ENCODE measurements around the gene MYO9A. TPM values are rescaled to one million over a fixed set of nuclear protein-coding genes. Genes with fewer than 3 reads are reported as not detected.
A peak's percentile ranks its signal among the peaks of the same experiment; 100 is the strongest.

MYO9A gene
- total and polyA plus RNA-seq, 2 experiments from 2014 or later, result 22.8 to 32.0 TPM

- Histone ChIP-seq H3K27me3 (no peaks in the 10 kb centered on the region), H3K4me3 (no peak overlapping the region), H3K36me3 (no peaks in the 10 kb centered on the region), H3K9me3 (ENCODE audit: low read depth) (no peaks in the 10 kb centered on the region), H3K4me1 (ENCODE audit: low read depth) (peaks cover 25% of the 10 kb centered on the region), H3K27ac (no peak overlapping the region)
- no peak for DNase-seq (ENCODE audit: low read depth in 1 of 2, low spot score in 1 of 2)
- no peak for TF ChIP-seq CTCF (IDR thresholded peaks at IDR 0.05; ENCODE audit: low read depth, low read length)
Measured at GRCh38 chr15:72146221-72146620, 28.3 kb upstream of the MYO9A start.

- DNase-seq (ENCODE audit: low read depth in 1 of 2, low spot score in 1 of 2), result peak; percentile 4 to 44
- Histone ChIP-seq H3K9me3 (ENCODE audit: low read depth) (no peaks in the 10 kb centered on the region), H3K36me3 (no peaks in the 10 kb centered on the region), H3K4me1 (ENCODE audit: low read depth) (peaks cover 46% of the 10 kb centered on the region), H3K4me3 (peak overlapping the region; percentile 7), H3K27ac (peak overlapping the region; percentile 94), H3K27me3 (no peaks in the 10 kb centered on the region)
- no peak for TF ChIP-seq CTCF (IDR thresholded peaks at IDR 0.05; ENCODE audit: low read depth, low read length)
Measured at GRCh38 chr15:72141171-72142084, 23.5 kb upstream of the MYO9A start.

DNA sequence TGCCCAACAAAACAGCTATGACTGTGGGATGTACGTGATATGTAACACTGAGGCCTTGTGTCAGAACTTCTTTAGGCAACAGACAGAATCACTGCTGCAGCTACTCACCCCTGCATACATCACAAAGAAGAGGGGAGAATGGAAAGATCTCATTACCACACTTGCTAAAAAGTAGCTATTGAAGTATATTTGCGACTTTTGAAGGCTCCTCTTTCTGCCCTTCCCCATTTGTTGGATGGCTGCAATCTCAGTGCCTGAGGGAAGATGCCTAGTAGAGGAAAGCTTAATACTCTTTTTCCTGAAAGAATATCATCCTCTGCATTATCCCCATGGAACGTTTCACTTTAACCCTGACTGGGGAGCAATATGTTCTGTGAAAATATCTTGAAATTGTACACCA lies 22.1 kb upstream of the MYO9A start:
- no peak for TF ChIP-seq CTCF (IDR thresholded peaks at IDR 0.05; ENCODE audit: low read depth, low read length)
- peak overlapping the region; percentile 94 for H3K27ac ChIP-seq
- DNase-seq (ENCODE audit: low read depth in 1 of 2, low spot score in 1 of 2), result no peak
- H3K4me3 ChIP-seq, result no peak overlapping the region
- H3K36me3 ChIP-seq, result no peaks in the 10 kb centered on the region
- H3K4me1 ChIP-seq (ENCODE audit: low read depth), result peaks cover 42% of the 10 kb centered on the region
- no peaks in the 10 kb centered on the region for H3K9me3 ChIP-seq (ENCODE audit: low read depth)
- no peaks in the 10 kb centered on the region for H3K27me3 ChIP-seq

GRCh38 chr15:72139667-72140066 lies 21.7 kb upstream of the MYO9A start:
- Histone ChIP-seq H3K27me3 (no peaks in the 10 kb centered on the region), H3K4me1 (ENCODE audit: low read depth) (peaks cover 40% of the 10 kb centered on the region), H3K27ac (peak overlapping the region; percentile 94), H3K36me3 (no peaks in the 10 kb centered on the region), H3K9me3 (ENCODE audit: low read depth) (no peaks in the 10 kb centered on the region), H3K4me3 (no peak overlapping the region)
- no peak for TF ChIP-seq CTCF (IDR thresholded peaks at IDR 0.05; ENCODE audit: low read depth, low read length)
- no peak for DNase-seq (ENCODE audit: low read depth in 1 of 2, low spot score in 1 of 2)

DNA sequence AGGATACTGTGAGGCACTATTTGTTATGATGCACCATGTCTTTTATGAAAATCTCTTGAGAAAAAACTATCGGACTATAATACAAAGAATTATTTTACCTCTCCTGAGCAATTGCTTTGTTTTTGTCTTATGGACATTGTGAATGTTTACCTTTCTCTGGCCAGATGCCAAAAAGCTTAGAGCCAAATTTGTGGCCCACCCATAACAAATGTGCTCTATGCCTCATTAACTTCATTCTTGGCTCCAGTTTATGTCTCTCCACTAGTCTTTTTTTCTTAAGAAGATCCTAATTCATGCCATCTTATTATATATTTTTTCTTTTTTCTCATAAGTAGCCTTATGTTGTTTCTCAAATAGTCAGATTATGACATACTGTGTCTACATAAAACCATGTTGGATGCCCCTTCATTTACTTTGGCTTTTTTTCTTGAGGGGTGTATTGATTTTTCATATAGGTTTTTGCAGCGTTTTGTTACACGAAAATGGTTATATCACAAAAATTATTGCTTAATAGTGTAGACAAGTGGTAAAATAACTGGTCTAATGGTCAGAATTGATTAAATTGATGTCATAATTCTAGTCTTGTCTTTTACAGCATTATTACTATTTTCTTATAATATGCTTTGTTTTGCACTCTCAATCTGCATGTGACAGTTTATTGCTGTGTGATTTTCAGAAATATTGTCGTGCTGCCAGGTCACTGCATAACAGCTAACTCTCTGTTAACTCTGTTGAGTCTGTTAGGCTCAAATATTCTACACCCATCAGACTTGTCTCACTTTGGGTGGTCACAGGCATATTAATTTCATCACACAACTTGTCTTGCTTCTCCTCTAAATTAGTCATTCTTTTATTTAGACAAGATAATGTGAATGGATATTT lies 18.5 kb upstream of the MYO9A start:
- H3K27me3 ChIP-seq, result no peaks in the 10 kb centered on the region
- H3K27ac ChIP-seq, result no peak overlapping the region
- no peaks in the 10 kb centered on the region for H3K36me3 ChIP-seq
- no peak overlapping the region for H3K4me3 ChIP-seq
- no peak for DNase-seq (ENCODE audit: low read depth in 1 of 2, low spot score in 1 of 2)
- peaks cover 28% of the 10 kb centered on the region for H3K4me1 ChIP-seq (ENCODE audit: low read depth)
- no peaks in the 10 kb centered on the region for H3K9me3 ChIP-seq (ENCODE audit: low read depth)
- TF ChIP-seq CTCF (IDR thresholded peaks at IDR 0.05; ENCODE audit: low read depth, low read length), result no peak

All from cardiac muscle cell (in vitro differentiated cells and primary cell).